Glomerular visceral epithelial cell (primary cell): ENCODE results near the gene FIGNL1.
A peak's percentile ranks its signal among the peaks of the same experiment; 100 is the strongest.
"Not testable (repeated sequence)": the region's sequence is repeated elsewhere in the genome, so short reads cannot be mapped to it uniquely, and the experiment has no call there.

Experiments
- DNase-seq: peaks from one replicate; pipeline ENCODE4 v3.0.0-alpha.2; 2016; ENCODE audit errors: extremely low spot score

Gene FIGNL1

DNA sequence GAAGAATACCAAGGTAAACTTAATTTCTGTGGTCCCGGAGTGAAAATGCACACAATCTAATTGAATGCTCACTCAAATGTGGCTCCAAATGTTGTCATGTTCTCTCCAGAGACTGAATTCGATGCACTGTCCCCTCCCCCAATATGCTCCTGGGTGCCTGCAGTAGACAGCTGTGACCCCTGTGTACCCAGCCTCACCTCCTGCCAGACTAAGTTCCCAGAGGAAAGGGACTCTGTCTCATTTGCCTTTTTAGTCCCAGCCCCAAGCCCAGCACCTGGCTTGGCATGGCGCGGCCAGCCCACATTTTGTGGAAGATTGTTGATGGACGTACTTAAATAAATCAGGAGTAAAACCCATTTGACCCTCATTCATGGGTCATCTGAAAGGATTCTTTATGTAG lies 21.8 kb upstream of the FIGNL1 start:
- no peak for DNase-seq

DNA sequence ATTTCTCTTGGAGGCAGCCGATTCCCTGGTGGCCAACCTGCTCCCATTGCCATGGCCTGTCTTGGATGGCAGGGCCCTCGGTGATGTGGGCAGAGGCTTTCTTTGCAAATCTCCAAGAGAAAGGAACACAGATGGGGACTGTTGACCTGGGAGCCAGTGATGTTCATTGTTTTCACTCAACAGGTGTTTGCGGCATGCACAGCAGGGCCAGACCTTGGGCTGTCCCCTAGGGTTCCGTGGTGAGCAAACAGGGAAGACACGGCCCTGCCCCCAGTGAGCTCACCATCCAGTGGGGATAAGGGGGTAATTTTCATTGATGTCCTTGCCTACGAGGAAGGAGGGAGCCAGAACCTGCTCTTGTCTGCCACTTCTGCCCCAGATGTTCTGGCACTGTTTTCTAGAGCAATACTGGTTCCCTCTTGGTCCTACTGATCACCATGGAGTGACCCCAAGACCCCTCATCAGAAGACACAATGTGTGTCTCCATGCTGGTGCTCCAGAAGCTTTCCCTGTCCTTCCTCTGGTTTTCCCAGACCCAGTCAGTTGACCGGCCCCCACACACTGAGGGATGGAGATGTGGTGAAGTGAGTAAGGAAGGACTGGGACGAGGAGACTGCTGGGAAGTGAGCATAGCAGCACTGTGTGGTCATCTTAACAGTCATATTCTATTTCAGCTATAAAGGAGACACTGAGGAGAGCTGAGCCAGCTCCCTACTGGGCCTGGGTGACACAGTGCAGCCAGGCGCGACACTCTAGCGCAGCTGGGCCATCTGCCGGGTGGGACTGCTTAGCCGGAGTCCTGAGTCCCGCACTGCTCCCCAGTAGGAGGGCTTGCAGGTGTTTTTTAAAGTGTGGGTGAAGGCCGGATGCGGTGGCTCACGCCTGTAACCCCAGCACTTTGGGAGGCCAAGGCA lies 20.4 kb upstream of the FIGNL1 start:
- DNase-seq = no peak

DNA sequence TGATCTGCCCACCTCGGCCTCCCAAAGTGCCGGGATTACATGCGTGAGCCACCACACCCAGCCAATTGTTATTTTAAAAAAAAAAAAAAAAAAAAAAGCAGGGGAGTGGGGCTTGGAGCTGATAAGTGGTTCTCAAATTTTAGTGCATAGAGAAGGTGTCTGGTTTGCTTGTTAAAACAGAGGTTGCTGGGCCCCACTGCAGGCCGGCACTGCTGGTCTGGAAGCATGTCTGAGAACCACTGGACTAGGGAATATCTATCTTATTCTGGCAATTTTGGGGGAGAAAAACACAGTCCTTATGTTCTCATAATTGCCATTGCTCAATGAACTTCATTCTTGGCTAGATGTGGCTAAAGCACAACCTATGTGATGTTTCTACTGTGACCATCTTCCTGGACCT lies 19.0 kb upstream of the FIGNL1 start:
- DNase-seq = no peak

DNA sequence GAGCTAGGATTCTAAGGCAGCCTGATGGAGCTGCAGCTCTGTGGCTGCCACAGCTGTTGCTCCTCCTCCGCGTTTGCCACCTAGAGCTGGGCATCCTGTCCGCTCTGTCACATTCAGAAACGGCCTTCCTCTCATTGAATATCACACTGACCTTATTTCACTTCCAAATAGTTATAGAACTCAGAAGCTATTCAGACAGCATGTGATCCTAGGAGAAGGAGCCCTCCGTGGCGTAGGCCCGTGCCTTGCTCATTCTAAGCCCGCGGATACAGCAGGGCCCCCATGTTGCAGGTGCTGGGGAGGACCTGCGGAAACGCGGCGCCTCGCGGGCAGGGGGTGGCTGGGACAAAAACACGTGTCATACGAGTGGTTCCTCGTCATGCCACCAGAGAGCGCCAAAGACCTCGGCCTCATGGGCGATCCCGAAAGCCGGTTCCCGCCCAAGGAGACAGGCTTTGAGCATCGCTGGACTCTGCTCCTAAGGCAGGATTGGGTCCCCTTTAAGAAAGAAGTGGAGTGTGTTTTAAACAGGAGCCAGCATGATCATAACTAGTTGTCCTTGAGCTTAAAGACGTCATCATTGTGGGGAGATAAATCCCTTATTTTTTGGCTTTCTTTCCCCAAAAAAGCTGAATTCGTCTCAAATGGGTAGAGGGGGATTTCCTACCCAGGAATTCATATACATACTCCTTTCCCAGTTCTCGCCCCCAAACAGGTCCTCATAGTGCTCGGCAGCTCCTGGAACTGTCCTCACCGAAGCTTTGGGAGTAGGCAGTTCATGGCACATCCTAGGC lies 17.9 kb upstream of the FIGNL1 start:
- DNase-seq = peak; percentile 64

DNA sequence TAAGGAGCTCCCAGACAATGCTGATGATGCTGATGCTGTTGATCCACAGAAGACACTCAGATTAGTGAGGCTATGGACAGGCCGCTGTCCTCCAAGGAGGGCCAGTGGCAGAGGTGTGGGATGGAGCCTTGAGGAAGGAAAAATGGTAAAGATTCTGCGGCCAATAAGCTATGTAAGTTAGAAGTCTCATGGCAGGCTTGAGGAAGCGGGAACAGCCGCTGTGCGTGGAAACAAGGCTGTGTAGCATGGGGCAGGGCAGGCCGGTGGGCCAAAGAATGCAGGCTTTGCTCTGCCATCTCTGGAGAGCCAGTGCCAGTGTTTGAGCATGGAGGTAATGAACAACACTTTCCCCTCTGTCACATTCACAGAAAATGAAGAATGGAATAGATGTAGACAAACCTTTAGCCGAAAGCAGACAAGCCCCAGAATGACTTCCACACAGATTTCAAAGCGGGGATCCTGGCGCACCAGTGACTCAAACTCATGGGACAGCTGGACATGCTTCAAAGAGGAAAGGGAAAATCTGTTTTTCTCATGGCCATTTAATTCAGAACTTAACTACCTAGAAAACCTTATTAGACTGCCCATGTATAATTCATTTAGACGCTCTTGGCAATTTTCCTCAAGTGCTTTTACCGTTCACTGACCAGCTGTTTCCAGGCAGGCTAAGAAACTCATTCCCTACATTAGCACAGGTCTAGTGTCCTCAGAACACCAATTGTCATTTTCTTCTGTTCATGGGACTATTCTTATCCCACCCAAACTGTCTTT lies 16.9 kb upstream of the FIGNL1 start:
- no peak for DNase-seq

DNA sequence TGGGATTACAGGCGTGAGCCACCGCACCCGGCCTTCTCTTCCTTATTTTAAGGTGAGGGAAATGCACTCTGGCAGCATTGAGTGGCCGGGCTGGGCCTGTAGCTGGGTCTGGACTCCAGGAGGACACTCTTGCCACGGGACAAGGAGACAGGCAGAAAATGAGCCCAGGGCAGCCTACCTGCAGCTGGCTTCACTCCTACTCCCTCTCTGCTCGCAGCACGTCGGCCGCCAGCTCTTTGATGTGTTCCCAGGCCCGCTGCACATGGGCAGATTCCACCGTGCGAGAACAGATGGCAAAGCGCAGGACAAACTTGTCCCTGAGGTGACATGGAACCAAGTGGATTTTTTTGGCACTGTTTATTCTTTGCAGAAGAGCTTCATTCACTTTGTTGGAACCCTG lies 12.9 kb upstream of the FIGNL1 start:
- DNase-seq = no peak

DNA sequence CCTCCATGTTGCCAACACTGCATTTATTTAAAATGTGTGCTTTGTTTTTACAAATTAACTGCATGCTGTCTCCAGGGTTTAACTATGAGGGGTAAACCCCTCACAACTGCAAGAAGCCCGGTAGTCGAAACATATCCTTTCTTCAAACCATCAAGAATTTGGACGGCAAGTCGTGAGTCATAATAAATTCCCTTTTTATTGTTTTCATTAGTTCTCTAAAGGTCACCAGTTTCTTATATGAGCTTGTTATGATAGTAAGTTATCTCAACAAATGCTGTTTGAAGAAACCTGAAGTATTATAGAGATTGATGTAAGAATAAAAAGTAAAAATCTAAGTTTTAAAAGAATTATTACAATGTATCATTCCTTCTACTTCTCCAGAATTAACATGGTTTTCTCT lies 12.2 kb upstream of the FIGNL1 start:
- DNase-seq = no peak

DNA sequence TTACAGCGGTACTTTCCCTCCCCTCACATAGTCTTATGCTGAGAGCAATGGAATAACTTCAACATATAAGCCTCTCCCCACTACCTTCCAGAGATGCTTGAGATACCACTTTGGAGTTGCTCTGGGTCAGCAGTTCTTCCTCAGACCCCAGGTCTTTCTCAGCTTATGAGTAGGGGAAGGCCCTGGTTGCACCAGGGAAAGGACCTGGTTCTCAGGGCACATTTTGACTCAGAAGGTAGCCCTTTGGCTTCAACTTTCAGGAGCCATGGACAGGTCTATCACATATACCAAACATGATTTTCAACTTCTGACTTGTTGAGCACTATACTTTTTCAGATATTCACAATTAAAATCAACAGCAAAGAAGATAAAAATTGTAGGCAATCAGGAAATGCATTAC lies 11.5 kb upstream of the FIGNL1 start:
- no peak for DNase-seq

DNA sequence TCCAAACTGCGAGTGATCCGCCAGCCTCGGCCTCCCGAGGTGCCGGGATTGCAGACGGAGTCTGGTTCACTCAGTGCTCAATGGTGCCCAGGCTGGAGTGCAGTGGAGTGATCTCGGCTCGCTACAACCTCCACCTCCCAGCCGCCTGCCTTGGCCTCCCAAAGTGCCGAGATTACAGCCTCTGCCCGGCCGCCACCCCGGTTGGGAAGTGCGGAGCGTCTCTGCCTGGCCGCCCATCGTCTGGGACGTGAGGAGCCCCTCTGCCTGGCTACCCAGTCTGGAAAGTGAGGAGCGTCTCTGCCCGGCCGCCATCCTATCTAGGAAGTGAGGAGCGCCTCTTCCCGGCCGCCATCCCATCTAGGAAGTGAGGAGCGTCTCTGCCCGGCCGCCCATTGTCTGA lies 9.0 kb upstream of the FIGNL1 start:
- not testable (repeated sequence) for DNase-seq

DNA sequence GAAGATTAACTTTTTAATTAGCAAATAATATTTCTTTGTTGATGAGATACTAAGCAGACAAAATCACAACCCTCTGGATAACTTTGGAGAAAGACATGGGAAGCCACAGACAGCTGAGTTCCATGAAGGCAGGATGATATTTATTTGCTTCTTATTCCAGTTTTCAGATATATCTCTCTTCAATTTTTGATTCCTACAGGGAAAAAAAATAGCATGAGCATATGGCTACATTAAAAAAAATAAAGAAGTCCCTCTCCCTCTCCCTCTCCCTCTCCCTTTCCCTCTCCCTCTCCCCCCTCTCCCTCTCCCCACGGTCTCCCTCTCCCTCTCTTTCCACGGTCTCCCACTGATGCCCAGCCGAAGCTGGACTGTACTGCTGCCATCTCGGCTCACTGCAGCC lies 8.5 kb upstream of the FIGNL1 start:
- DNase-seq = not testable (repeated sequence)

DNA sequence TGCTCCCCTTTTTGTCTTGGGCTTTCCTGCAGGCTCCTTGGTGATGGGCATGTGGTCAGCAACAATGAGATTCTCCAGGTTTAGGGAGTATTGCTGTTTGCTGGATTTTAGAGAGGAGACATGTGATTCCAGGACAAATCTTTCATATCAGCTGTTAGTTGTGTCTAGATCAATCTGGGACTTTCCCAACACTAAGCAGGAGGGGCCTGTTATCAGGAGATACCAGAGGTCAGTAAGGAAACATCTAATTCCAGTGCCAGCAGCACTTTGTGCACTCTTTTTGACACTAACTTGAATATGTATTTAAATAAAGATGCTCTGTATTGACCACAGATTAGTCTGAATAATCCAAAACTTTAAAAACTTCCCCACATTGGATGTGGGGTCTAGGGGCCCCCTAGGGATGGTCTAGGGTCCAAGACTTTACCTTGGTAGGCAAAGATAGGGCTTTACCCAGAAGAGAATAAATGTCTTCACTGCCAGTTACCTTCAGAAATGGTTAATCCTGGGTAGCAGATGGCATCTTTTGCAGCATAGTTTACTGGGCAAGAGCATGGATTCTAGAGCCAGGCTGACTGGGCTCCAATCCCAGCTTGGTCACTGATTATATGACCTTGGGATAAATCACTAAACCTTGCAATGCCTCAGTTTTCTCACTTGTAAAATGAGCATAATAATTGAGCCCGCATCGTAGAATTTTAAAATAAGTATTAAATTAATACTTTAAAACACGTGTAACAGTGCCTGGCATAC lies 6.4 kb upstream of the FIGNL1 start:
- DNase-seq = no peak

DNA sequence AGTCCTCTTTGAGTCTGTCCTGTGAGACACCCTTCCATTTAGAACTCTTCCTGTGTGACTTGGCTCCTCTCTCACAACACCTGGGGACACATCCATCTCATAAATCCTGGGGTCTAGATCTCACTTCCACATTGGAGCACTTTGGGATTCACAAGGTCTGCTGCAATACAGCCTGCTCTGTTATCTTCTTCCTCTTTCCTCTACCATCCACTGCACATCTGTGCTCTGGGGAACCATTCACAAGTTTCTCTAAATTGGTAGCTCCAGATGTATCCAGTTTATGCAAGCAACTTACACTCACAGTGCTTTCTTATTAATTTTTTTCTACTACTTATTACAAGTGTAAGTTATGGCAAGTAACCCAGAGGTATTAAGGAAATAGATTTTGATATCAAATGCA lies 5.5 kb upstream of the FIGNL1 start:
- DNase-seq = no peak

DNA sequence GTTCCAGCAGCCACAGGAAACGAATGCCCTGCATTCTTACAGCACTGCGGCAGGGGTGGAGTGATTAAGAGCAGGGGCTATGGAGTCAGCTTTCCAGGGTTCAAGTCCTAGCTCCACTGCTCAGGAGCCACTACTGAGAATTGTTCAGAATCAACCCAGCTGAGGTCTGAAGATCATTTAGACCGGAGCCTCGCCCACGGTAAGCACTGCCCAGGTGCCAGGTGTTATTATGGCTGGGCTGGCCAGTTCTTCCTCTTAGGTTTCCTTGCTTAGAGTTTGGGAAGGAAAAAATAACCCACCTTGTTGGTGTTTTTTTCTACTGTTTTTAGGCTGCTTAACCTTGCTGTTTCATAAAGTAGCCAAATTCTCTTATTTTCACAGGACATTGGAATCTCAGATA lies 4.8 kb upstream of the FIGNL1 start:
- no peak for DNase-seq

DNA sequence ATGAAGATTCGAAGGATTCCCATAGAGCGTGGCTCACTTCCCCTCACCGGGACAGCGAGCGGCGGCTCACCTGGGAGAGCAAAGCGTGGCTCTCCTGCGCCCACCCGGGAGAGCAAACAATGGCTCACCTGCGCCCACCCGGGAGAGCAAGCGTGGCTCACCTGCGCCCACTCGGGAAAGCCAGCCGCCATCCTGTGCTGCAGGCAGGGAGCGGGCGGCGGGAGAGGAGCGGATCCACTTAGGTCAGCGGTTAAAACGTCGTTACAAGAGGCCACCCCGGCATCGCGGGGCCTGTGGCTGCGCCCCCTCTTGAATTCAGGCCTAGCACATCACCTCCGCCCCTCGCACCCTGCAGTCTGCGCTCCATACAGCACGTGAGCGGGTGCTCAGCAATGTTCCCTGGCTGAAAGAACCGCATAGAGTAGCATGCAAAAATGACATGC lies 461 bp upstream of the FIGNL1 start:
- DNase-seq = no peak

DNA sequence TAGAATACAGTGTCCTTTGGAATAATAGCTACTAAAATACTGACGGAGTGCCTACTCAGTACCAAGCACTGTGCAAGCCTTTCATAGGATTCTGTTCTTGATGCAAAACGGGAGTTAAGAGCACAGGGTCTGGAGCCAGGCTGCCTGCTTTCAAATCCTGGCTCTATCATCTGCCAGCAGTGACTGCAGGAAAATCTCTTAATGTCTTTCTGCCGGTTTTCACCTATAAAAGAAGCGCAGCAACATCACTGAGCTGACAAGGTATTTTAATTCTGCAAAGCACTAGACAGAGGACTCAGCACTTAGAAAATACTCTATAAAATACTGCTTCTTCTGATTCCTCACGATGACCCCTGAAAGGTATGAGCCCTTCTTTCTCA lies 659 bp downstream of the FIGNL1 start:
- DNase-seq = no peak

DNA sequence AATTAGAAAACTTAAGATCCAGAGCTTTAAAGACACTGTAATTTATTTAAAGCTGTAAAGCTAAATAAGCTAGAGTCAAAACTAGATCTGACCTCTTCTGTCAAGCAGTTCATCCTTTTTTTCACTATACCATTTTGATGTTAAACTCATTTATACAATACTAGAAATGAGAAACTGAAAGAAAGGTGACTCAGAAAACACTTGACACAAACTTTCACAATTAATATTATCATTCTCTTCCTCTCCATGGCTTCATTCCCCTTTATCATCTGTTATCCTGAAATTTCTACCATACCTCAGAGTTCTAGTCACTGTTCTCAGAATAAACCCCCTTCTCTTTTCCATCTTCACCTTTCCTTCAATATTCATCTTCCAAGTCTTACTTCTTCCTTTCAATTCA lies 1.3 kb downstream of the FIGNL1 start:
- no peak for DNase-seq

DNA sequence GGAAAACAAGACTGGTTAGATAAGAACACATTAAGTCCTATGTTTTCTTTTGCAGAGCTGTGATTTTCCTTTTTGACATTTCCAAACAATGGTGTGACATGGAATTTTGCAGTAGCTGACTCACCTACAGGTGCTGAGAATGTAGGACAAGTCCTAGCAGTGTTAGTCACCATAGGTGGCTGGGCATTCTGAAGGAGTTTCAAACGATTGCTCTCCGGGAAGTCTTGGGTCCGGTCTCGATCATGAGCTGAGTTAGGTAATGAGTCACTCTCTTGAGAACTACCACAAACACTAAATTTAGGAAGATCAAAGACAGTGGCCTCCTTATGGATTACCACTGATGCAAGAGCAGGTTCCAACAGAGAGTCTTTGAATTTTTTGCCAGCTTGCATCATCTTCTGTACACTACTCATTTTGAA lies 3.6 kb downstream of the FIGNL1 start:
- peak; percentile 81 for DNase-seq

DNA sequence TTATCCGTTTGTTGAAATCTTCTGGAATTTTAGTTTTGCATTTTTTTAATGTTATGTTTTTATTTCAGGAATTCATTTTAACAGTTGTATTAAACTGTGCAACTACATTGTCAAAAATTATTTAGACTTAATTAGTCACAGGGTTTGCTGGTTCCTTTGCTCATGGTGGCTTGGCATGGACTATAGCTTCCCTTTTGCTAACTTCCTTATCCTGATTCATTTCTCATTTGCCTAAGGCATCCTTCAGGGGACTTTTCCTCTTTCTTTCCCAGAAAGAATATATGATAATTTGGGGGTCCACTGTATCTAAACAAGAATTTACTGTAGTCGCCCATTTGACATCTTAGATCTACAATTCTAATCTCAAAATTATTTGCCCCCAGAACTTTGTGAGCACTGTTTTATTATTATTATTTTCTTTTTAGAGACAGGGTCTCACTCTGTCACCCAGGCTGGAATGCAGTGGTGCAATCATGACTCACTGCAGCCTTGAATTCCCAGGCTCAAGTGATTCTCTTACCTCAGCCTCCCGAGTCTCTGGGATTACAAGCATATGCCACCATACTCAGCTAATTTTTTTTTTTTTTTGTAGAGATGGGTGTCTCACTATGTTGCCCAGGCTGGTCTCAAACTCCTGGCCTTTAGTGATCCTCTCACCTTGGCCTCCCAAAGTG lies 13.9 kb downstream of the FIGNL1 start:
- DNase-seq = peak; percentile 56

DNA sequence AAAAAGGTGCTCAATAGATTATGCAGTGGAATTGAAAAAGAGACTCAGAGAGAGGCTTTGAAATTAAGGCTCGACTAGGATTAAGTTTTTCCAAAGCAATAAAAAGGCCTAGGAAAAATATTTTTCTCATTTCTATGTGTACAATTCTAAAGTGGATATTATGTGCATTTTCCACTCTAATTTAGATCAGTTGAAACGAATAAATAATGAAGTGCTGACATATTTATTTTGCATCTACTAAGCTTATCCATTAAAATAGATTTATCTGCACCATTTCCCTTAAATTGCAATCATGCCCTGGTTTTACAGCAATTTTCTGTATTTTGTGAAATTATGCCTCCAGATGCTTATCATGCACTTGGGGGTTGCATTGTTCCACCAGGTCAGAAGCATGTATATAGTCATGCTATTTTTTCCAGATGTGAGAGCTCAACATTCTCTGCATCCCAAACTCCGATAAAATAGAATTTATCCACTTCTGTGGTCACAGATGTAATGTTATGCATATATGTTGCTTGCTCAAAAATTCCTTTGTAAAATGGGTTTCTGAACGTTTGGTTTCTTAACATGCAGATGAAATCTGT lies 18.3 kb downstream of the FIGNL1 start:
- DNase-seq = no peak

DNA sequence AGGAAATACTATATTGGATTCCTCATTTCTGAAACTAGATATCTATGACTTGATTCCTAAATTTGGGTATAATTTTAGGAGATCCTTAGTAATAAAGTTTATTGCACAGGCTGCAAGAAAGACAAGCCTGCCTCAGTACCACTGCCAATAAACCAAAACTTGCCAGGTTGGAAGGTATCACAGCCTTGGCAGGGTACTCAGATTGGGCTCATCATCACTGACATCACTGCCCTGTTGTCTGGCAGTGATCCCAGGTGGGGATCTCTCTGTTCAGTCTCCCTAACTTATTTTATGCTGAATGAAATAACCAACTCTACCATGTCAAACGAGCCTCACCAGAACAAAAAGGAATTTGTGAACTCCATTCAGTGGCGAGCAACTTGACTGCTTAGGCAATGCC lies 18.8 kb downstream of the FIGNL1 start:
- DNase-seq = no peak

DNA sequence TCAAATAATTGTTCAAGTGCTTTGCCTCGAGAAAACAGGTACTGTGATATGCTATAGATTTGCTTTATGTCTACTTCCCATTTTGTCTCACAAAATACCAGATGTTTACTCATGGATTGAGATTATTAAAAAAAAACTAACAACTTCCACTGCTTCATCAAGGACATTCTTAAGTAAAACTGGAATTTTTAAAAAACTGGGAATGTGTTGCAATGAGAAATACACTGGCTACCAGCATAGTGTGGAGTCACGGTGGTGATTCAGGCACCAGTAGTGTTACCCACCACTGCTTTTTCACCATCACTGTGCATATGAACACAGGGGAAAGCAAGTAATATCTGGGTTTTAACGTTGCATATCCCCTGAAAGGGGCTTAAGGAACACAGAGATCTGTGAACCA lies 21.2 kb downstream of the FIGNL1 start:
- DNase-seq = no peak
